ENCODE data around the gene MBTPS1.

GRCh38 chr16:84115919-84116719 is 623 bp downstream of the MBTPS1 start:
- TF ChIP-seq POLR2AphosphoS5 (IDR thresholded peaks at IDR 0.05; ENCODE audit: low read depth, low read length) (no peak; the same call in 1 of the 2 replicates), POLR2A (IDR thresholded peaks at IDR 0.05; ENCODE audit: low read depth, low read length) (no peak), PAX5 (IDR thresholded peaks at IDR 0.05; ENCODE audit: insufficient read depth, low read length, severe bottlenecking) (no peak), TAF1 (IDR thresholded peaks at IDR 0.05; ENCODE audit: low read depth, low read length) (no peak), SPI1 (IDR thresholded peaks at IDR 0.05; ENCODE audit: low read depth, low read length) (no peak), POU2F2 (IDR thresholded peaks at IDR 0.05; ENCODE audit: low read depth, low read length) (no peak)

All from GM12891 (cell line).